ENCODE data around the gene TWNK. TPM values are rescaled to one million over a fixed set of nuclear protein-coding genes. Genes with fewer than 3 reads are reported as not detected.

Gene TWNK
- total RNA-seq, 1 donor from 2014 or later, result 5.2 TPM

- DNase-seq (ENCODE audit: low read depth), result no peak
- peak overlapping the region; percentile 93 for H3K4me3 ChIP-seq (ENCODE audit: low read depth, low read length)
- TF ChIP-seq, protein P1, sequence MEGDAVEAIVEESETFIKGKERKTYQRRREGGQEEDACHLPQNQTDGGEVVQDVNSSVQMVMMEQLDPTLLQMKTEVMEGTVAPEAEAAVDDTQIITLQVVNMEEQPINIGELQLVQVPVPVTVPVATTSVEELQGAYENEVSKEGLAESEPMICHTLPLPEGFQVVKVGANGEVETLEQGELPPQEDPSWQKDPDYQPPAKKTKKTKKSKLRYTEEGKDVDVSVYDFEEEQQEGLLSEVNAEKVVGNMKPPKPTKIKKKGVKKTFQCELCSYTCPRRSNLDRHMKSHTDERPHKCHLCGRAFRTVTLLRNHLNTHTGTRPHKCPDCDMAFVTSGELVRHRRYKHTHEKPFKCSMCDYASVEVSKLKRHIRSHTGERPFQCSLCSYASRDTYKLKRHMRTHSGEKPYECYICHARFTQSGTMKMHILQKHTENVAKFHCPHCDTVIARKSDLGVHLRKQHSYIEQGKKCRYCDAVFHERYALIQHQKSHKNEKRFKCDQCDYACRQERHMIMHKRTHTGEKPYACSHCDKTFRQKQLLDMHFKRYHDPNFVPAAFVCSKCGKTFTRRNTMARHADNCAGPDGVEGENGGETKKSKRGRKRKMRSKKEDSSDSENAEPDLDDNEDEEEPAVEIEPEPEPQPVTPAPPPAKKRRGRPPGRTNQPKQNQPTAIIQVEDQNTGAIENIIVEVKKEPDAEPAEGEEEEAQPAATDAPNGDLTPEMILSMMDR (conservative IDR thresholded peaks at IDR 0.05; ENCODE audit: low read depth, low read length), result no peak
These were observed 13.0 kb downstream of the TWNK start for GRCh38 chr10:101000127-101000914.

DNA sequence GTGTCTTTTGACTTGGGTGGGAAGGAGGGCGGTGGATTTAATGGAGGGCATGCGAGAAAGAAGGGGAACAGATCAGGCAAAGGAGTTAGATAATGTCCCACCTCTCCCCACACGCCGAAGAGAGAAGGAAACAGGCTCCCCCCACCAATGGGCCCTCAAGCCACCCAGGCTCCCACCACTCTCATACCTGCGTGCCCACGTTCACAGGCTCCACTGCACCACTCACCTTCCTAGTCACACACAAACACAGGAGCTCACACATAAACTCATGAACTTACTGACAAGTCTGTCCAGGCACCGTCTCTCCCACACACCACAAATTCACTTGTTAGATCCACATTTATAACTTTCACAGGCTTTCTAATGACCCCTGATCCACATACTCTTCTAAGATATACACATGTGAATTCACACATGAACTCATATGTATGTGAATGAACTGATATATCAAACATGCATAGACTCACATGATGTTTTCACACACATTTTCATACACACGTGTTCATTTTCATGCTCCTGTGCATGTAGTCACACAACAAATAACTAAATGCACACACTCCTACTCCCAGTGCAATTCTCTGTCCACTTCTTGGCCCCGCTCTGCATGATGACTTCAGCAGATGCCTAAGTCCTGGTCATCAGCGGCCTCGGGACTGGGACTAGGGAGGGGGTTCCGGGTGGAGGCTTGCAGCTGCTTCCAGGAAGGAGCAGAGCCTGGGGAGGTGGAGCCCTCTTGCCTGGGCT lies 13.7 kb downstream of the TWNK start:
- DNase-seq (ENCODE audit: low read depth), result no peak
- TF ChIP-seq, protein P1 (conservative IDR thresholded peaks at IDR 0.05; ENCODE audit: low read depth, low read length), result no peak
- peak overlapping the region; percentile 93 for H3K4me3 ChIP-seq (ENCODE audit: low read depth, low read length)

DNA sequence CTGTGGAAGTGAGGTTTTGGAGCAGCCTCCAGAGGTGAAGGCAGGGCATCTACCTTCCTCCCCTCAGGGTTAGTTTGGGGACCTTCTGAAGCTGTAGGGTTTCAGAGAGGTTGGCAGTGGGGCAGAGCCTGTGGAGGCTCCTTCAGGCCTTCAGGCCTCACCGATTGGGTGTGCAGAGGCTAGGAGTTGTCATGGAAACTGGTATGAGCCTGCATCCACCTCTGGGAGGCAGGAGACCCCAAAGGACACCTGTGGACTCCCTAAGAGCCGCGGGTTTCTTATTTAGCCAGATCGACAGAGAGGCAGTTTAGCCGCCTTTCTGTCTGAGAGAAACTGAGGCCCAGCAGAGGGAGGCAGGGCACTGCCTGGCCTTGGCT lies 14.3 kb downstream of the TWNK start:
- H3K4me3 ChIP-seq (ENCODE audit: low read depth, low read length), result peak overlapping the region; percentile 93
- TF ChIP-seq, protein P1 (conservative IDR thresholded peaks at IDR 0.05; ENCODE audit: low read depth, low read length), result no peak
- no peak for DNase-seq (ENCODE audit: low read depth)

GRCh38 chr10:101002456-101002855 lies 15.1 kb downstream of the TWNK start:
- no peak for DNase-seq (ENCODE audit: low read depth)
- TF ChIP-seq, protein P1 (conservative IDR thresholded peaks at IDR 0.05; ENCODE audit: low read depth, low read length), result no peak

DNA sequence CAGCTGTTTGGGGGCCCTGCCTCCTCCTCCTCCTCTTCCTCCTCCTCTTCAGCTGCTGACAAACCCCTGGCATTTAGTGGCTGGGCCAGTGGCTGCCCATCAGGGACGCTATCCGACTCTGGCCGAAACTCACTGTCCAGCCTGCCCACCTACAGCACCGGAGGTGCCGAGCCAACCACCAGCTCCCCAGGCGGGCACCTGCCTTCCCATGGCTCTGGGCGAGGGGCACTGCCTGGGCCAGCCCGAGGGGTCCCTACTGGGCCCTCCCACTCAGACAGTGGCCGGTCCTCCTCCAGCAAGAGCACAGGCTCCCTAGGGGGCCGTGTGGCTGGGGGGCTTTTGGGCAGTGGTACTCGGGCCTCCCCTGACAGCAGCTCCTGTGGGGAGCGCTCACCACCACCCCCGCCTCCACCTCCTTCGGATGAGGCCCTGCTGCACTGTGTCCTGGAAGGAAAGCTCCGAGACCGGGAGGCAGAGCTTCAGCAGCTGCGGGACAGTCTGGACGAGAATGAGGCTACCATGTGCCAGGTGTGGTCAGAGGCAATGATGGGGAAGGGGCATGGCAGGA lies 16.4 kb downstream of the TWNK start:
- no peak for DNase-seq (ENCODE audit: low read depth)
- TF ChIP-seq, protein P1 (conservative IDR thresholded peaks at IDR 0.05; ENCODE audit: low read depth, low read length), result no peak
- no peak overlapping the region for H3K4me3 ChIP-seq (ENCODE audit: low read depth, low read length)

More at GRCh38 chr10:101002456-101002855, 15.1 kb downstream of the TWNK start:
- H3K4me3 ChIP-seq (ENCODE audit: low read depth, low read length), result no peak overlapping the region

DNA sequence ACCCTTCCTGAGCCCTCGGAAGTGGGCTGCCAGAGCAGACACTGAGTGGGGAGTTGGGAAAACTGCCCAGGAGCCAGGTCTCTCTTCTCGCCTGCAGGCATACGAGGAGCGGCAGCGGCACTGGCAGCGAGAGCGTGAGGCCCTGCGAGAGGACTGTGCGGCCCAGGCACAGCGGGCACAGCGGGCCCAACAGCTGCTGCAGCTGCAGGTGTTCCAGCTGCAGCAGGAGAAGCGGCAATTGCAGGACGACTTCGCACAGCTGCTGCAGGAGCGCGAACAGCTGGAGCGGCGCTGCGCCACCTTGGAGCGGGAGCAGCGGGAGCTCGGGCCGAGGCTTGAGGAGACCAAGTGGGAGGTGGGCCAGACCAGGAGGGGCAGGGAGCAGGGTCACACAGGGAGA lies 18.0 kb downstream of the TWNK start:
- no peak overlapping the region for H3K4me3 ChIP-seq (ENCODE audit: low read depth, low read length)
- TF ChIP-seq, protein P1 (conservative IDR thresholded peaks at IDR 0.05; ENCODE audit: low read depth, low read length), result no peak
- DNase-seq (ENCODE audit: low read depth), result no peak
